K562 (cell line): Measurements from ENCODE around the gene RBKS. TPM values are rescaled to one million over a fixed set of nuclear protein-coding genes. Genes with fewer than 3 reads are reported as not detected.

Experiments used
- EHMT2 ChIP-seq: fragments of 450-650 bp; IDR thresholded peaks from 2 replicates; pipeline ENCODE4 v1.6.1; 2018; ENCODE audit warnings: antibody characterized with exemption
- EP400 ChIP-seq: fragments of 450-650 bp; IDR thresholded peaks from 2 replicates; pipeline ENCODE4 v1.6.1; 2017; ENCODE audit warnings: antibody characterized with exemption, mild to moderate bottlenecking, moderate library complexity
- EWSR1 ChIP-seq: fragments of 450-650 bp; IDR thresholded peaks from 2 replicates; pipeline ENCODE4 v1.6.1; 2018; ENCODE audit warnings: borderline replicate concordance, mild to moderate bottlenecking, low read depth, moderate library complexity; ENCODE audit not compliant: partially characterized antibody
- HDAC3 ChIP-seq: fragments of 450-650 bp; IDR thresholded peaks from 2 replicates; pipeline ENCODE4 v1.6.1; 2018; ENCODE audit warnings: borderline replicate concordance, mild to moderate bottlenecking, moderate library complexity; ENCODE audit not compliant: partially characterized antibody
- HNRNPLL ChIP-seq: fragments of 200-400 bp; formaldehyde crosslinking; IDR thresholded peaks from 2 replicates; pipeline ENCODE4 v1.6.1; 2017; ENCODE audit warnings: low read length, low read depth, mild to moderate bottlenecking; ENCODE audit not compliant: poor library complexity, severe bottlenecking
- REST ChIP-seq, 2 experiments: fragments of 450-650 bp; formaldehyde crosslinking in 1 of 2; IDR thresholded peaks; 2 replicates each; pipeline versions ENCODE4 v1.4.0 to v1.6.1; 2014 to 2020; ENCODE audit warnings: mild to moderate bottlenecking in 2 of 2, borderline replicate concordance in 1 of 2, low read depth in 1 of 2
- RFX5 ChIP-seq: IDR thresholded peaks from 2 replicates; pipeline ENCODE4 v1.6.1; 2011; ENCODE audit warnings: low read depth, mild to moderate bottlenecking, improper control_type of control experiment, low read length
- SAFB2 ChIP-seq: fragments of 200-400 bp; formaldehyde crosslinking; IDR thresholded peaks from 2 replicates; pipeline ENCODE4 v1.6.1; 2018; ENCODE audit warnings: borderline replicate concordance, low read length, low read depth, moderate library complexity; ENCODE audit not compliant: severe bottlenecking
- USF1 ChIP-seq: sonication (generic); formaldehyde crosslinking; IDR thresholded peaks from 2 replicates; pipeline ENCODE4 v1.9.0; 2022; ENCODE audit warnings: mild to moderate bottlenecking, missing genetic modification reagents
- ZNF445 ChIP-seq: fragments of 250-450 bp; sonication (Bioruptor Pico); IDR thresholded peaks from 2 replicates; pipeline ENCODE4 v1.4.0; 2020; ENCODE audit warnings: low read depth, mild to moderate bottlenecking, moderate library complexity
- ZNF518B ChIP-seq: fragments of 250-450 bp; sonication (Bioruptor Pico); IDR thresholded peaks from 2 replicates; pipeline ENCODE4 v1.5.0; 2021; ENCODE audit warnings: mild to moderate bottlenecking, moderate library complexity
- ZNF57 ChIP-seq: fragments of 450-650 bp; formaldehyde crosslinking; IDR thresholded peaks from 2 replicates; pipeline ENCODE4 v1.4.0; 2020; ENCODE audit warnings: mild to moderate bottlenecking, moderate library complexity
- ZNF644 ChIP-seq: fragments of 200-800 bp; sonication (Bioruptor generic); IDR thresholded peaks from 2 replicates; pipeline ENCODE4 v1.6.1; 2016; ENCODE audit warnings: low read depth, missing genetic modification characterization, missing compliant biosample characterization
- ZNF79 ChIP-seq: fragments of 250-450 bp; sonication (Bioruptor Pico); IDR thresholded peaks from 2 replicates; pipeline ENCODE4 v1.4.0; 2020; ENCODE audit warnings: low read depth, mild to moderate bottlenecking, moderate library complexity
- polyA plus RNA-seq, 8 experiments: library from polyadenylated mRNA; depleted of rRNA in 4 of 8; stranded (reverse) in 5 of 8; unstranded in 3 of 8; fragments of >200 nt; fragmentation: Nextera tagmentation in 2 of 8; fragmentation: Illumina TruSeq in 1 of 8; extraction: Ambion mirVana in 2 of 8; extraction: Trizol in 1 of 8; gene quantifications; 2 replicates each; pipeline versions ENCODE4 v1.2.1 to v1.2.3, GENCODE V29; 2011 to 2014; ENCODE audit warnings: inconsistent platforms in 1 of 8, missing spikeins in 1 of 8
- total RNA-seq, 7 experiments: library from RNA; depleted of rRNA in 6 of 7; stranded (reverse); fragments of >200 nt in 6 of 7; fragmentation: Illumina TruSeq in 2 of 7; extraction: Trizol in 2 of 7; gene quantifications; 2 replicates each; pipeline versions ENCODE4 v1.2.1 to v1.2.3, GENCODE V29; 2011 to 2021; ENCODE audit warnings: low replicate concordance in 1 of 7

Gene RBKS
- total and polyA plus RNA-seq, 9 of the 15 experiments (the other 6 are each of a cell fraction or from before 2014, with no cell fraction given): 0.06 to 0.39 (median 0.19) TPM

- TF ChIP-seq REST (IDR thresholded peaks at IDR 0.05; ENCODE audit: borderline replicate concordance) (no peak), REST (CRISPR knock-in tag; IDR thresholded peaks at IDR 0.05; ENCODE audit: low read depth) (peak; percentile 87), HDAC3 (no peak), EWSR1 (no peak), ZNF644 (tag) (peak; percentile 72; the same call in 1 of the 2 replicates), USF1 (CRISPR knock-in tag) (no peak), HNRNPLL (no peak), ZNF518B (CRISPR knock-in tag) (no peak), RFX5 (no peak), ZNF79 (CRISPR knock-in tag) (no peak), EHMT2 (peak; percentile 93), SAFB2 (no peak), ZNF57 (no peak), ZNF445 (no peak), EP400 (peak; percentile 90)
Measured at GRCh38 chr2:27771548-27772335, 118.4 kb downstream of the RBKS start, which contains the start of gene MRPL33 (continued).
